H1 (cell line): ENCODE measurements around the gene GPNMB.

Source experiments
- BCL11A ChIP-seq, 2 experiments: IDR thresholded peaks; one replicate each; pipeline ENCODE4 v1.6.1; 2011; ENCODE audit warnings: low read depth in 2 of 2, low read length in 2 of 2, mild to moderate bottlenecking in 2 of 2
- CTCF ChIP-seq, 3 experiments: IDR thresholded peaks; 1 replicate in 2 of 3; 2 replicates in 1 of 3; pipeline versions ENCODE4 v1.5.1 to v1.6.1; 2011; ENCODE audit warnings: low read length in 3 of 3, mild to moderate bottlenecking in 3 of 3, inconsistent platforms in 2 of 3, low read depth in 1 of 3, moderate library complexity in 1 of 3; ENCODE audit not compliant: insufficient read depth in 1 of 3; ENCODE audit errors: control extremely low read depth in 1 of 3
- EZH2 ChIP-seq: fragments of 200-600 bp; sonication (generic); IDR thresholded peaks from 2 replicates; pipeline ENCODE4 v1.7.1; 2012; ENCODE audit warnings: low read depth, mild to moderate bottlenecking, moderate library complexity, low read length, inconsistent platforms; ENCODE audit not compliant: severe bottlenecking
- MAFK ChIP-seq: IDR thresholded peaks from 2 replicates; pipeline ENCODE4 v1.6.1; 2012; ENCODE audit warnings: low read depth, mild to moderate bottlenecking, improper control_type of control experiment, low read length
- RBBP5 ChIP-seq: IDR thresholded peaks from 2 replicates; pipeline ENCODE4 v1.7.1; 2012; ENCODE audit warnings: low read depth, mild to moderate bottlenecking, inconsistent platforms, low read length, moderate library complexity, borderline replicate concordance
- SIN3A ChIP-seq, 2 experiments: IDR thresholded peaks in 1 of 2; conservative IDR thresholded peaks in 1 of 2; 2 replicates each; pipeline ENCODE4 v1.6.1; 2011 to 2012; ENCODE audit warnings: low read length in 2 of 2, improper control_type of control experiment in 1 of 2, low read depth in 1 of 2, mild to moderate bottlenecking in 1 of 2
- SP1 ChIP-seq: IDR thresholded peaks from 2 replicates; pipeline ENCODE4 v1.6.1; 2011; ENCODE audit warnings: low read depth, low read length
- SUZ12 ChIP-seq: fragments of 200-600 bp; sonication (generic); IDR thresholded peaks from 2 replicates; pipeline ENCODE4 v1.6.1; 2012; ENCODE audit warnings: mild to moderate bottlenecking, inconsistent platforms, low read length, moderate library complexity, mixed read lengths

- TF ChIP-seq SIN3A (conservative IDR thresholded peaks at IDR 0.05 in 1 of 2, IDR thresholded peaks at IDR 0.05 in 1 of 2; ENCODE audit: low read depth in 1 of 2, low read length in 2 of 2) (no peak), CTCF (IDR thresholded peaks at IDR 0.05; ENCODE audit: control extremely low read depth in 1 of 3, insufficient read depth in 1 of 3, low read depth in 1 of 3, low read length in 3 of 3) (peak; percentile 89 to 97 (median 93)), SP1 (no peak), BCL11A (IDR thresholded peaks at IDR 0.05; ENCODE audit: low read depth in 2 of 2, low read length in 2 of 2) (no peak), MAFK (peak; percentile 80; the same call in 1 of the 2 replicates), SUZ12 (no peak), RBBP5 (no peak), EZH2 (no peak)
Measured at GRCh38 chr7:23273141-23273599, 26.6 kb downstream of the GPNMB start.
